HS-5 (cell line): Measurements from ENCODE around the gene MYEOV.

Experiments
- DNase-seq: peaks from one replicate; pipeline ENCODE4 v3.0.0-alpha.2; 2012; ENCODE audit warnings: low read depth

Gene MYEOV

DNA sequence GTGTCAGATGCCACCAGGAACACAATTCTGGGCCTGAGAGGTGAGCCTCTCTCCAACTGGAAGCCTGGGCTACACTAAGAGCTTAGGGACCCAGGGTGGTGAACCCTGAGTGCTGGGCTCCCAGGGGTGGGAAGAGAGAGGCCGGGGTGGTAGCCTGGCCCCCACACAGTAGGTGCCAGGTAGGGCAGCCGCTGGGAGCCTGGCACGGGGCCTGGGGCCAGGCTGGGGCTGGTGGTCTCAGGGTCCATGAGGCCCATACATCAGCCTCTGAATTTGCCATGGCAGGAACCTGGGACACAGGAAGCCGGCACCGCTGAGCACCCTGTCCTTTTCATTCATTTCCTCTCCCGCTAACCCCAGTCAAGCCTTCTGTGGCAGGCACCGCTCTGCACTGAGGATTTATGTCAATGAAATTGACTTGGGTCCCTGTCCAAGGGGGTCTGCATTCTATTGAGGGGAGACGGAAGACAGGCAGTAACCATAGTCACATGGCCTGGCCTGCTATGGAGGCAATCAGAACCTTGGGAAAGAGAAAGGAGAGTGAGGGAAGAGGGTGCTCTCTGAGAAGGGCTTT, 8.6 kb downstream of the MYEOV start:
- DNase-seq = no peak

DNA sequence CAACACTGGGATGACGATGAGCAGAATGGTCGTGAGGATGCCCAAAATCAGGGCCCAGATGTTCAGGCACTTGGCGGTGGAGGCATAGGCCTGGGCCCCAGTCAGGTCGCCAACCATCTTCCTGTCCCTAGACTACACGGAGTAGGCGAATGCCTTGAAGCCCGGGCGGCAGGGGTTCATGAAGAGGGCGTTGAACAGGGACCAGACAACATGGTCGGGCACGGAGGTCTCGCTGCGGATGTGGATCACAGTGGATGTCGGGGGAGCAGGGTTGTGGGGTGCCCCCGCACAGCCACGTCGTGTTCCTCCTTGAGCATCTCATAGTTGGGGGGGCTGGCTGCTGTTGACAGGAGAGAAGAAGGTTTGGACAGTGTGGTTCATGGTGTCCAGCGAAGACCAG, 9.5 kb downstream of the MYEOV start:
- DNase-seq = no peak

DNA sequence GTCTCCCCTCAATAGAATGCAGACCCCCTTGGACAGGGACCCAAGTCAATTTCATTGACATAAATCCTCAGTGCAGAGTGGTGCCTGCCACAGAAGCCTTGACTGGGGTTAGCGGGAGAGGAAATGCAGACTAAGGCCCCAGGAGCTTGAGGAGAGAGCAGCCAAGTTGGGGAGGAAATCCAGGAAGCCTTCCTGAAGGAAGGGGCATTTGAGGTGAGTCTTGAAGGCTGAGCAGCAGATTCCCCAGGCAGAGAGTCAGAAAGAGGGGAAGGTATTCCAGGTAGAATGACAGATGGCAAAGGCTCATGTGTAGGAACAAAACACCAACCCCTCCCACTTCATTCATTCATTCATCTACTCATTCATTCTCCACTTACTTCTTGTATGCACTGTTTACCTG, 10.3 kb downstream of the MYEOV start:
- no peak for DNase-seq

DNA sequence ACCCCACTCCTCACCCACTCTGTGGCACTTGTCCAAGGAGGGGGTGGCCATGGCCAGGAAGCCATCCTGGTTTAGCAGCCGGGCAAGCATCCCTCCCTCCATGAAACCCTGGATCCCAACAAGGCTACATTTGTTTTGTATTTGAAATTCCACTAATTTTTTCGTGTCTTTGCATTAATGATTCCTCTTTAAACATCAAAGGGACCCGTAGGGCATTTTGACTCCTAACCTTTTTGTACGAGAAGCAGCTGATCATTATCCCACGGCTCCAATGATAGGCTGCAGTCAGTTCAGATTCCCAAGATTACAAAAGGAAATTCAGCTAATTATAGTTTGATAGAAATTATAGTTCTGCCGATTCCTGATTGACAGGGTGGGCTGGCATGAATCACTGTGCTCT, 10.7 kb downstream of the MYEOV start:
- no peak for DNase-seq

DNA sequence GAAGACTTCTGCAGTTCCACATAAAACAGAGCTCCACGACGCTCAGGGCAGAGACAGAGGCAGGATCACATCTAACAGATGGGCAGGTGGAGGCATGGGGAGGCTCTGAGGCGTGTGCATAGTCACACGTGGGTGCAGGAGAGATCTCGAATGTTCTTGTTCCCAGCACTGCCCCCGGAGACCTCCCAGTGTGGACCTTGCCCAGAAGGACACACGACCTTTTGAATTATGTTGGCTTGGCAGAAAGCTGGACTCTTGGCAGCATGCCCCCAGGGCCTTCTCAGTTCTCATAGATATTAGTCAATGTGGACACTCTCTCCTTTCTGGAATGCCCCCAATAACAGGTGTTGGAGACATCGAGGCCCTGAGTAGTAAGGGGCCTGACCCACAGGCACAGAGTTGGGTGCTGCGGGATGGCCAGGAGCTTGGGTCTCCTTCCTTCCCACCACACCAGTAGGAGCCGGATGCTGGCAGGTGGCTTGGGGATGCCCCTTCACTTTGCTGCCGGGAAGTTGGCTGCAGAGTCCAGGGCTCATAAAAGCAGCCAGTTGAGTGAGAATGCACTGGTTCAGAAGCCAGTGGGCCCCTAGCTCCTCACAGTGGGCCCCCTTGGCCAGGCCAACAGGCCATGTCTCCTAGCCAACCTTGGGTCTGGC, 12.1 kb downstream of the MYEOV start:
- no peak for DNase-seq

DNA sequence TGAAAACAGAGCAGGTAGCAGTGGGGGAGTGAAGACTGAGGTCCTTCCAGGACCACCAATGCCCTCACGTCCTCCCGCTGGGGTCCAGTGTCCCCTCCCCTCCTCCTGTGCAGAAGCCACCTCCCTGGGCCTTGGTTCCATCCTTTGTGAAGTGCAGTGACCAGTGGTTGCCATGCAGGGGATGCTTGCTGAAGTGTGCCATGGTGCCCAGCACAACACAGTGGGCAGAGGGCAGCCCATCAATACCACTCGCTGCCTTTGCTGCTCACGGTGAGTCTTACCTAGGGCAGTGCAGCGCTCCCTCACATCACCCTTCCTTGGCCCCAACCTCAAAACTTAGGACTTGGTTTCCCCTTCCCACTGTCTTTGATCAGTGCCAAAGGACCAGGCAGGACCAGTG, 12.9 kb downstream of the MYEOV start:
- DNase-seq = no peak

DNA sequence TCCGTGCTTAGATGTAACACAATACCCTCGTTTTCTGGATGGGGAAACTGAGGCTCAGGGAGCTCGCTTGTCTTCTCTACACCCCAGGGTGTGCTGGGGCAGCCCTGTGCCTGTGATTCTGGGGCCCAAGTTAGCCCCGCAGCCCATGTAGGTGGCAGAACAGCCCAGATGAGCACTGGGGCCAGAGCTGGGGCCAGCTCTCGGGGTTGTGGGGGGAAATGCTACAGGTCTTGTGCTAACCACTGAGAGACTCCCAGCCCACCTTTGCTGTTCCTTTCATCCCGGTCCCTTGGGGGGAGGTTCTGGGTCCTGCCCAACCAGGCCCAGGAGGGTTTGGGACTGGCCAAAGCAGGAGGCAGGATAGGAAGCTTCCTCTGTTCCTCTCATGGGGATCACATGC, 13.5 kb downstream of the MYEOV start:
- no peak for DNase-seq

DNA sequence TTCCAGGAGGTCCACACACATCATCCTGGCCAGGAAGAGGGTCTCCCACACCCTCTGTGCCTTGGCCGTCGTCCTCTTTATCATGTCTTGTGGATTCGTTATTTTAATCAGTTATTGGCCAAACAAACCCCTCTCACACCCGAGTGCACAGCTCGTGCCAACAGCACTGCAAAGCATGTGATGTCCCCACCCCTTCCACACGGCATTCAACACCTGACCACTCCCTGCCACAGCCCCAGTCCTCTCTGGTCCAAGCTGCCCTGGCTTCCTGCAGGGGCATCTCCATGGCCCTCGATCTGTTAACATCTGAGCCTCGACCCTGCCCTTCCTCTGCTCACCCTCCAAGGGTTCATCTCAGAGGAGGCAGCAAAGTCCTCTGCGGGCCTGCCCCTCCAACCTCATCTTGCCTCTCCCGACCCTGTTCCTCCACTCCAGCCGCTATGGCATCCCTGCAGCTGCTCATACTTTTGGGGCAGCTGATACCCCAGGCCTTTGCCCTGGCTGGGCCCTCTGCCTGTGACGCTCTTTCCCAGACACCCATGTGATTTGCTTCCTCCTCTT, 14.0 kb downstream of the MYEOV start:
- no peak for DNase-seq

DNA sequence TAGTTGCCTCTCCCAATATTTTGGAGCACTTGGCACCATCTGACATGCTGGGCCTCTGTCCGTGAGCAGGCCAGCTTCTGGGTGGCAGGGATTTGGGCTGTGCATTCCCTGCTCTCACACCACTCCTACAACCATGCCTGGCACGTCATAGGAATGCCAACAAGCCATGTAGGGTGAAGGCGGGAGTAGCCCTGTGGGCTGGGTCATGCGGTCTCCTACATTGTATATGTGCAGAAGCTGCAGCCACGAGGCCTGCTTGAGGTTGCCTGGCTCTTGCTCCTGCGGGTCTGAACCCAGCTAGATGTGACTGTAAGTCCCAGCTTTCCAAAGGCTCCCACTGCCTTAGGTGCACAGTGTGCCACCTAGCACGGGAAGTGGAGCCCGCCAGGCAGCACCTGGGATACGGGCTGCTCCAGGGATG, 14.5 kb downstream of the MYEOV start:
- no peak for DNase-seq

DNA sequence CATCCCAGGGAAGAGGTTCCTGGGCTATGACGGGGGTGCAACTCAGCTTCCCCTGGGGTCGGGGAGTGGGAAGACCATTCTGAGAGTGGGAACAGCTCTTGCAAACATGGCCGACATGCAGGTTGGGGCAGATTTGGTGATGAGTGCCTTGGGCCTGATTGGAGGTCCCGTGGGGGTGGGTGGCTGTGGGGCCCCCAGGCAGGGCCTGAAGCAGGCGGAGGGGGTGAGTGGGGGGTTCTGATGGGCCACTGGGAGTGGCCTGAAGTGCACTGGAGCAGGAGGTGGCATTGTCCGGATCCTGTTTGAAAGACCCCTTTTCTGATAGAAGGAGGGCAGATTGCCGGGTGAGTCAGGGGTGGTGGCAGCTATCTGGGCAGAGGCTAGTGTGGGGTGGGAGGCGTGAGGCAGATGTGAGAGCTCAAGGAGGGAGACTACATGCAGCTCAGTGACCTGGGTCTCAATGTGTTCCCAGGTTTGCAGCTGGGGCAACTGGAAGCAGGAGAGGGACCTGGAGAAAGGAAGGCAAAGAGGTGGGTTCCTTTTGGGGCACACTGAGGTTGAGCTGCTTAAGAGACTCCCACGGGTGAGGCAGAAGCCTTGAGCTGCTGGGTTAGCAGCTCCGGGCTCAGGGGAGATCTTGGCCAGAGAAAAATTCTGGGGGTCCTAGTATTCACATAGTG, 15.1 kb downstream of the MYEOV start:
- DNase-seq = no peak

DNA sequence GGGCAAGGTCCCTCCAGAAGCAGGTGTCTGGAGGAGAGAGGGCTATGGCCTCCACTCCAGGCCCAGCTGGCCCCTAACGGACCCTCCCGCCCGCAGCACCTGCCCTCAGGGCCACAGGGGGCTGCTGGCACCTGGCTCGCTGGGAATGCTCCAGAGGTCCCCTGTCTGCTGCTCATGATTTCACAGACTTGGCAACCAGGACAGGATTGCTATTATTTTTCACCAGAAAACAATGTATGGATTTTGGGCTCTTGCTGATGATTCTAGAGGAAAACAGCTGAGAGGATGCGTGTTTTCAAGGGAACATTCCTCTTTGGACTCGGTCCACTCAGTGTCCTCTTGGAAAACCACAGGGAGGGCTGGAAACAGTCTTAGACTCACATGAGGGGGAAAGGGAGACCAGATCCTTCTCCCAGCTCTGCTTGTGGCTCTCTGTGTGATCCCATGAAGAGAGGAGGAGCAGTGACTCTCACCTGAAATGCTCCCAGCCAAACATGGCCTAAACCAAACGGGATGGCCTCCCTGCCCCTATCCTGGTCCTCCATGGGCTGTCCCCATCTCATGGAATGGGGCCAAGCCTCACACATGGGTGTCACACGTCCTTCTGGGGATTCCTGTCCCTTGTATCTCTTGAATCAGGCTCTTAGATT, 15.8 kb downstream of the MYEOV start:
- DNase-seq = no peak

DNA sequence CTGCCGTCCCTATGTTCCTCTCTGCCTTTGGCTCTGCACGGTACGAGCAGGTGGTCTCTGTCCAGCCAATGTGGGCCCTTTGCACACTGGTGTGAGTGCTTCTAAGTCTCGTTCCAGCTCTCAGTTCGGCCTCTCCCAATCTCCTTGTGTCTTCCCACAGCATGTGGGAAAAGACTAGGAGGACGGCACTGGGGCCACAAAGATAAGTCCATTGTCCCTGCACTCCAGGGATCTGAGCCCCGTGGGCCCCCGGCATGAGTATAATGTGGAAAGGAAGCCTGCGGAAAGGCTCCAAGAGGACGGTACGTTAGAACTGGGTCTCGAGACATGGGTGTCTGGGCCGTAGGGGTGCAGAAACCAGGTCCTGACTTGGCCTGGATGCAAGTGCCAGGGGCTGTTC, 16.4 kb downstream of the MYEOV start:
- DNase-seq = no peak

DNA sequence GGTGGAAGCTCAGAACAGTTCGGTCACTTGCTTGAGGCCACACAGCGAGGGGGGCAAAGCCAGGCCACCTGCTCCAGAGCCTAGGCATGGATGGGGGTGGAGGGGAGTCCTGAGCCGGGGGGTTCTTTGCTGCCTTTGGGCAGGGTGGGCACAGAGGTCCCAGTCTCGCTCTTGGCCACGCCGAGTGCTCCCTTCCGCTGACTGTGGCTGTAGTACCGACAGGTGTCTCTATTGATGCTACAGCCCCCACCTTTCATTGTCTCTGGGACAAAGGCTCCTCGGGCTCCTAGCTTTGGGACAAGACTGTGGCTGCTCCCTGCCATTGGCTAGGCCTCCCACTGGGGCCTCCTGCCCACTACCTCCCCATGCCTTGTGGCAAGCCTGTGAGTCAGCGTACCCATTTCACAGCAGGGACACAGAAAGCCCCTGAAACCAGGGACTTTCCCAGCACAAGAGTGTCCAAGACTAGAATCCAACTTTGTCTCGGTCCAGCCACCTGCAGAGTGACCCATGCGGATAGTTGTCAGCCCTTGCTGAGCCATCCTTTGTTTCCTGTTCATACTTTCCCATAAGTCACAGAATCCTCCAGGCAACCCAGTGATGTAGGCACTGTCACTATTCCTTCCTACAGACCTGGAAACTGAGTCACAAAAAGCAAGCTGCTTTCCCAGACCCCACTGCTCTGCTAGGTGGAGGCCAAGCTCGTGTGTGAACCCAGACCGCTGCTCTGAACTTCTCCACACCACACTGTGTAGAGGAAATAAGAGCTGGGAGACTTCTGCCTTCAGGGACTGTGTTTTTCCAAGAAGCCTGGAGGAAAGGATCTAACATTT, 17.2 kb downstream of the MYEOV start:
- no peak for DNase-seq

DNA sequence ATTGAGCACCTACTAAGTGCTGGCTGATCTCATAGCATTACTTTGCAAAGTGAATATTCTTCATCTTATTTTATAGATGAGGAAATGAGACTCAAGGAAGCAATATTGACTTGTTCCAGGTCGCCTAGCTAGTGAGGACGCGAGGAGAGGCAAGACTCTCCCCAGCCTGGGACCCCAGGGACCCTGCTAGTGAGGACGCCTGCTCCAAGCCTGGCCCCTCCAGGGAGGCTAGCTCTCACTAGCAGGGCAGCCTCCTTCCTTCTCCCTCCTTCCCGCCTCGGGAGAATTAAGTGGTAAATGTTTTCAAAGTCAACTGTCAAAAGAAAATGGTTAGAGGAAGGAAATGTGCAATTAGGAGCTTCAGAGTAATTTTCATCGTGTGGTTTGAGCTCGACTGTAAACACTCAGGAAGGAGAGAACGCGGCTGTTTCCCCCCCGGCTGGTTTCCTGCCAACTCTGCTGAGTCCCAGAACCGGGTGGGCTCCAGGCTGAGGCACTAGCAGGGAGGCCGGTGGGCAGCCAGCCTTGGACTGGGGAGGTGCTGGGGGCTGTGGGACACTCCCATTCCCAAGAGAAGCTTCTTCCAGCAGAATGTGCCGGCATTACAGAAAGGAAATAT, 17.9 kb downstream of the MYEOV start:
- DNase-seq = no peak

DNA sequence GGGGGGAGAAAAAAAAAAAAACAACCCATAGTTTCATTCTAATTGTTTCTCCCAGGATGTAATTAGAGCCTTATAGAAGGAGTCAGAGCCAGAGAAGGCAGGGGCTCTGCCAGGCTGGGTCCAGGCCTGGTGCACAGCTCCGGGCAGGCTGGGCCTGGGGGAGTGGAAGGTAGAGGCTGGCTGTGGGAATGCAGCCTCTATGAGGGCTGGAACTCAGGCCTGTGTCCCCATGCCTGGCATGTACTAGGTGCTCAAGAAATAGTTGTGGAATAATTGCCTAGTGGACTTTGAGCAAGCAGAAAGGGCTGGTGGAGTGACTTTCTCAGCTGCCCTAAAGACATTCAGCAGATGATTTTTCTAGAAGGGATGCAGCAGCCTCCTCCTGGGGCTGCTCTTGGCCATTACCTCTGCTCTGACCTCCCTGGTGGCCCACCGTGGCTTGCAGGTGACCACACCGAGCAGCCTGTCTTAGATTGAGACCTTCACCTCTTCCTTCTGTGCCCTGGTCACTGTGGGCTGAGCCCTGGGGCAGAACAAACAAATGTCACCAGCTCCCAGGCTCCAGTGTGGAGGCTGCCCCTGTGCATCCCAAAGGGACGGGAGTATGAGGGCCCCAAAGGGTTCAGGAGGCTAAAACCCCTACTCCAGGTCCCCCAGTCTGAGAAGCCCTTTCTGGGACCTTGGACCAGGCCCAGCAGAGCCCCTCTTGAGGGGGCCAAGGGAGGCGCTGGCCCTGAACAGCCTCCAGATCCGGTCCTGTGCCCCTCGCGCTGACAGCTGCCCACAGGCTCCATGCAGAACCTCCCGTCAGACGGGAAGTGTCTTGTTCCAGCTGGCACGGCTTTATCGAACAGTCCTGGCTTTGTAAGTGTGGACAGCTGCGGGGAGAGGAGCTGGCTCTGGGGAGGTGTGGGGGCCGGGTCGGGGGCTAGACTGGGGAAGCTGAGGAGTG, 18.8 kb downstream of the MYEOV start:
- no peak for DNase-seq

DNA sequence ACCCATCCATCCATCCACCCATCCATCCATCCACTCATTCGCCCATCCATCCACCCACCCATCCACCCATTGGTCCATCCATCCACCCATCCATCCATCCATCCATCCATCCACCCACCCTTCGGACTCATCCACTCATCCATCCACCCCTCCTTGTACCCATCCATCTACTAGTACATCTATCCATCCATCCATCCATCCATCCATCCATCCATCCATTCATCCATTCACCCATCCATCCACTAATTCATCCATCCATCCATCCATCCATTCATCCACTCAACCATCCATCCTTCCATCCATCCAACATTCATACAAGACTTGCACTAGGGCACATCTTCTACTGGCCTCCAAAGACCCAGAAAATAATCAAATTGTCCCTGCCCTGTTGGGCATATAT, 20.0 kb downstream of the MYEOV start:
- no peak for DNase-seq

DNA sequence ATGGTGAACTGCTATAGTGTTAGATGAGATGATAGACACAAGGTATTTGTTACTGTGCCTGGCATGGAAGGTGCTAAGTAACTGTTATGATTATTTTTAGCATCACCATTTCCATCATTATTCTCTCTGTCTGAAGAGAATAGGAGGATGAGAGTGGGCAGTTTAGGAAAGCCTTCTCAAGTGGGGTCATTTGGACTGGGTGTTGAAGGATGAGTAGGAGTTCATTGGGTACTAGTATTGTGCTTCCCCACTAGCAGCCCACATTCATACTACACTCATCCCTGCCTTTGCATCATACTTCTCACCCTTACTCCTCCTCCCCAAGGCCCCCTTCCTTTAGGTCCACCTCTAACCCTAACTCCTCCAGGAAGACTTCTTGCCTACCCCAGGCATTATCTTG, 20.6 kb downstream of the MYEOV start:
- no peak for DNase-seq

DNA sequence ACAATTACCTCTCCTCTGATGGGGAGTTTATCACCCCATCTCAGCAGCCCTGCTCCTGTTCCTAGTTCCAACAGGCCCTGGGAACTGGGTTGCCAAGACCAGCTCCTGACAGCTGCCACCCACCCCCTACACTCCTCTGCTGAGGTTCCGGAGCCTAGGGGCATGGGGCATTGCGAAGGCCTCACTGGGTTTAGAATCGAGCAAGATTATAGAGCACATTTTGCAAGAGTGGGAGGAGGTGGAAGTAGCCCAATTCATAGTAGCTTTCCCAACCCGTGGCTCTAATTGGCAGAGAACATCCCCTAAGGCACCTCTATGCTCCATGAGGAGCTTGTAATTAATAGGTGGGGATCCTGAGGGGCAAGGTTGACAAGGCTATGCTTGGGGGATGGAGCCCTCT, 23.0 kb downstream of the MYEOV start:
- DNase-seq = no peak

DNA sequence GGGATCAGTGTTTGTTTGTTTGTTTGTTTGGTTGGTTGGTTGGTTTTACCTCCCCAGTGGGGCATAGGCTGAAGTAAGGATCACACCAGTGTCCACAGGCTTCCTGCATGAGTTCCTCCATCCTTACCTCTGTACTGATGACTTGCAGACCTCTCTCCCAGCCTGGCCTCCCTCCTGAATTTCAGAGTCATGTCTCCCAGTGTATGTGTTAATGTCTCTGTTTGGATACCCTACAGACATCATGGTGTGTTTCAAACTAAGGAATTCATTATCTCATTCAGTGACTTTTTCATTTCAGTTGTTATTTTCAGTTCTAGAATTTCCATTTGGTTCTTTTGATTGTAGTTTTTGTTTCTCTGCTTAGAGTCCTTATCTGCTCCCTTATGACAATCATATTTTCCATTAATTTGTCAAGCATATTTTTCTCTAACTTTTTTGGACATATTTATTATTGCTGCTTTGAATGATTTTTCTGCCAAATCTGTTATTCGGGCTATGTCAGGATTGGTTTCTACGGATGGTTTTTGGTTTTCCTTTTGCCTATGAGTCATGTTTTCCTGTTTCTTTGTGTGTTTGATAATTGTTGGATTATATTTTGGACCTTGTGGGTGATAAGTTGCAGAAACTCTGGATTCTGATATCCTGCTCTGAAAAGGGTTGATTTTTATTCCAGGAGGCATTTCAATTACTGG, 23.6 kb downstream of the MYEOV start:
- no peak for DNase-seq

DNA sequence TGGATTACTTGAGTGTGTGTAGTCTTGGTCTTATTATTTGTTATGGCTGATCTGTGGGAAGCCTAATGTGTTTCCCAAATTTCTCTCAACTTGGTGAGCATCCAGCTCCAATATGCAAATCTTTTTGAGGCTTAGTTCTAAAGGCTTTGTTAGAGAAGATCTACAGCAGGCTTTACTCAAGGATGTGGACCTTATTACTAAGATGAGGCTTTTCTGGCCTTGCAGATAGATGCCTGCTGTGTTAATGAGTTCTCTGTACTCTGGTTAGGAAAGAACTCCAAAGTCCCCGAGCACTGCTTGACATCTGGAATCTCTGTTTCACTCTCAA, 24.1 kb downstream of the MYEOV start:
- no peak for DNase-seq
